Inflammatory macrophage treated with lipopolysaccharide for 4 hours (primary cell): ENCODE measurements around the gene VARS2.

ENCODE experiments used
- DNase-seq: peaks from one replicate; pipeline ENCODE4 v3.0.0-alpha.2; 2020

The VARS2 gene

DNA sequence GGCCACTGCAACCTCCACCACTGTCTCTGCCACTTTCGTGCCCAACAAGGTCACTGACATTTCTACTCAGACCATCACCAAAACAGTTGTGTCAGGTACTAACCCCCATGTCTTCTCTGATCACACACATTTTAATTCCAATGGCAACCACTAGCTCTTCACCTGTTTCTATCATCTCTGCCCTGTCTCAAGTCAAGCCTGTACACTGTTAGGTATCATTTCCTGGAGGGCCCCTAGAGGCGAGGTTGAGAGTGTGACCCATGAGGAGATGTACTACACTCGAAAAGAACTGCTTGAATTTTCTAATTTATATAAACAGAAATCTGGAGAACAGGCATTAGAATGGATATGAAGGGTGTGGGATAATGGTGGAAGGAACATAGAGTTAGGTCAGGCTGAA lies 52.1 kb downstream of the VARS2 start:
- no peak for DNase-seq

DNA sequence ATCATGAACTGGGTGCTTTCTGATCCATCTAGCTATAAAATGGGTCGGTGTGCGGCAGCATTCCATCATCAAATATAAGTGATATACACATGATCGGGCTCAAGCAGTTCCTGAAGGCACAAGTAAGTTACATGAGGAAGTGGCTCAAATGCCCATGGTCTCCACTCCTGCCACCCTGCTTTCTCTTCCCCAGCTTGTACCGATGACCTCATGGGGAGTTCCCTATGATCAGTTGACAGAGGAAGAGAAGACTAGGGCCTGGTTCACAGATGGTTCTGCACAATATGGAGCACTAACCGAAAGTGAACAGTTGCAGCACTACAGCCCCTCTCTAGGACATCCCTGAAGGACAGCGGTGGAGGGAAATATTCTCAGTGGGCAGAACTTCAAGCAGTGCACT lies 55.1 kb downstream of the VARS2 start:
- DNase-seq = peak; percentile 88

DNA sequence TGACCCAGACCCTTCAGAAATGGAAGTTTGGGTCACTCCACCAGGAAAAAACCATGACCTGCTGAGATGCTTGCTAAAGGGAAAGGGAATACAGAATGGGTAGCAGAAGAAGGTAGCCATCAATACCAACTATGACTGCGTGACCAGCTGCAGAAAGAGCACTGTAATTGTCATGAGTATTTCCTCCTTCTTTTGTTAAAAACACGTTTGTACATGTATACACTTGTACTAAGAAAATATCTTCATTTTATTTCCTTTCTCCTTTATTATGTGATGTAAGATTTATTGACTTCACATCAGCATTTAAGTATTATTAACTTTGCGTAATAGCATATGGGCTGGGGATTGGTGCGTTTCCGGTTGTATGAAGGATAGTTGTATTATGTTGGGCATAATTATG lies 56.9 kb downstream of the VARS2 start:
- DNase-seq = no peak

DNA sequence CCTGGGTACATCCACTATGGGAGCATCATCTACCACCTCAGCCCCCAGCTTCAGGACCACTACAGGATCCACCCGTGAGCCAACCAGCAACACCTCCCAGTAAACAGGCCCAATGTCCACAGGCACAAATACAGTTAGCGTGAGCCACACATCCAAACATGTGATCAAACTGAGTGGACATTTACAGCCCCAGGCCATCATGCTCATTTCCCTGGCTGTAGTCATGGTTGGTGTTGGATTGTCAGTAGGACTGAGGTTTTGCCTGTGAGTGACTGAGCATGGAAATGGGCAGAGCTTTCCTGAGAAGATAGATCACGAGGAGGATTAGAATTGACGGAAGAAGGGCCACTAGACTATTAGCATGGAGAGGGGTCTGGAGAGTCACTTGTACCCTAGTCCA lies 58.8 kb downstream of the VARS2 start:
- DNase-seq = no peak

DNA sequence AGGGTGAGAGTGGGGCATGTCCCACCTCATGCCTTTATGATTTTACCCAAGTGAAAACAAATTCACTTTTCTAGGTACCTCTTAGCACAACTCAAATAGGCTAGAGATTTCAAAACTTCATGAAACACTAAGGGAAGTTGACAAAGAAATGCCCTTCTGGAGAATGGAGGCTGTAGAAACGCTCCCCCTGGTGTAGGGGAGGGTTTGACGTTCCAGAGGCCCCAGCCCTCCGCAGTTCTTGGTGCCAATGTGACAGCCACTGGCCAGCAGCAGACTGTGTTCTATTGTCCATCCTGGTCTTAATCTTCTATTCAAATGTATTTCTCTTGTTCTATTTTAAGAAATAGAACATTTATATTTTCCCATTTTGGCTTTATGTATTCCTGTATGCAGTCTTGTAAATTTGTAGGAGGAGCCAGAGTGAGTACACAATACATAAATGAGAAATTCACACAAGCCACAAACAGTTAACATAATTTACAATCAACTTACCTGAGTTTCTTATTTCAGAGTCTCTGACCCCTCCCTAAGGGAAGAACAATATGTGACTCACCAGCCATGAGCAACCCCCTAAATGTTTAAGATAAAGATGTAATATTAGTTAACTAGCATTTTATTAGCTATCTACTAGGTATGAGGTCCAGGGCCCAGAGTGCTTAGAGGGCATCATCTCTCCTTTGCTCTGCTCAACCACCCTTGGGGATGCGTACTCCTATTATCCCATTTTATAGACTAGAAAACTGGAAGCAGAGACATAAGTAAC lies 60.6 kb downstream of the VARS2 start:
- DNase-seq = no peak
